GM23338 (cell line): Measurements from ENCODE around the gene CDH15.

Experiments
- EZH2 ChIP-seq: fragments of 200-600 bp; sonication (generic); IDR thresholded peaks from one replicate; pipeline ENCODE4 v1.8.0; 2017; ENCODE audit warnings: antibody characterized with exemption, mild to moderate bottlenecking, low read depth; ENCODE audit not compliant: unreplicated experiment
- POLR2AphosphoS5 ChIP-seq: IDR thresholded peaks from 2 replicates; pipeline ENCODE4 v1.6.1; 2016; ENCODE audit warnings: antibody characterized with exemption, low read depth
- TF ChIP-seq, protein P1 (sequence below), 2 experiments: fragments of 200-600 bp in 1 of 2; sonication (generic) in 1 of 2; conservative IDR thresholded peaks; 2 replicates each; pipeline versions ENCODE4 v1.5.1 to v1.6.1; 2016 to 2017; ENCODE audit warnings: antibody characterized with exemption in 2 of 2, low read depth in 2 of 2, mild to moderate bottlenecking in 2 of 2, moderate library complexity in 1 of 2
- TF ChIP-seq, protein P2 (sequence below): IDR thresholded peaks from one replicate; pipeline ENCODE4 v1.6.1; 2018; ENCODE audit warnings: antibody characterized with exemption; ENCODE audit not compliant: unreplicated experiment

DNA sequence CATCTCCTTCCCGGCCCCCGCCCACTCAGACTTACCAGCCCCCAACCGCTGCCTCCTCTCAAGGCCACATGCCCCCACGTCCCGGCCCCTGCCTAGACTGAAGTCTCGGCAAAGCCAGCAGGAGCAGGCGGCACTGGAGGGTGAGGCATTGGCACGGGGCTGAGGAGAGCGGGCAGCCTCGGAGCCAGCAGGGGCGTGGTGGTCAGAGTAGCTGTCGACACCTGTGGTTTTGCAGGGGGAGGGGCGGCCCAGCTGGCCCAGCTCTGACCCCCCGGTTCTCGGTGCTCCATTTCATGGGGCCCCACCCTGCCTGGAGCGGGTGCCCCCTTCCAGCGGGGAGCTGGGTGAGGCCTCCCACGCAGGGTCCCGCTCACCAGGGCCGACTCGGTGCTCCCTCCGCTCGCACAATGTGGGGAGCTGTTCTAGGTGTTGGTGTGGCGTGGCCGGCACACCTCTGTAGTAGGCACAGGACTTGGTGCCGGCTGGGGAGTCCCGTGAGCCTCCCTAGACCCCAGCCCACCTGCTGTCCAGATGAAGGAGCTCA is 4.7 kb downstream of the CDH15 start:
- TF ChIP-seq EZH2 = no peak
- TF ChIP-seq, protein P1, sequence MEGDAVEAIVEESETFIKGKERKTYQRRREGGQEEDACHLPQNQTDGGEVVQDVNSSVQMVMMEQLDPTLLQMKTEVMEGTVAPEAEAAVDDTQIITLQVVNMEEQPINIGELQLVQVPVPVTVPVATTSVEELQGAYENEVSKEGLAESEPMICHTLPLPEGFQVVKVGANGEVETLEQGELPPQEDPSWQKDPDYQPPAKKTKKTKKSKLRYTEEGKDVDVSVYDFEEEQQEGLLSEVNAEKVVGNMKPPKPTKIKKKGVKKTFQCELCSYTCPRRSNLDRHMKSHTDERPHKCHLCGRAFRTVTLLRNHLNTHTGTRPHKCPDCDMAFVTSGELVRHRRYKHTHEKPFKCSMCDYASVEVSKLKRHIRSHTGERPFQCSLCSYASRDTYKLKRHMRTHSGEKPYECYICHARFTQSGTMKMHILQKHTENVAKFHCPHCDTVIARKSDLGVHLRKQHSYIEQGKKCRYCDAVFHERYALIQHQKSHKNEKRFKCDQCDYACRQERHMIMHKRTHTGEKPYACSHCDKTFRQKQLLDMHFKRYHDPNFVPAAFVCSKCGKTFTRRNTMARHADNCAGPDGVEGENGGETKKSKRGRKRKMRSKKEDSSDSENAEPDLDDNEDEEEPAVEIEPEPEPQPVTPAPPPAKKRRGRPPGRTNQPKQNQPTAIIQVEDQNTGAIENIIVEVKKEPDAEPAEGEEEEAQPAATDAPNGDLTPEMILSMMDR (conservative IDR thresholded peaks at IDR 0.05; ENCODE audit: low read depth in 2 of 2) = no peak
- TF ChIP-seq, protein P2, sequence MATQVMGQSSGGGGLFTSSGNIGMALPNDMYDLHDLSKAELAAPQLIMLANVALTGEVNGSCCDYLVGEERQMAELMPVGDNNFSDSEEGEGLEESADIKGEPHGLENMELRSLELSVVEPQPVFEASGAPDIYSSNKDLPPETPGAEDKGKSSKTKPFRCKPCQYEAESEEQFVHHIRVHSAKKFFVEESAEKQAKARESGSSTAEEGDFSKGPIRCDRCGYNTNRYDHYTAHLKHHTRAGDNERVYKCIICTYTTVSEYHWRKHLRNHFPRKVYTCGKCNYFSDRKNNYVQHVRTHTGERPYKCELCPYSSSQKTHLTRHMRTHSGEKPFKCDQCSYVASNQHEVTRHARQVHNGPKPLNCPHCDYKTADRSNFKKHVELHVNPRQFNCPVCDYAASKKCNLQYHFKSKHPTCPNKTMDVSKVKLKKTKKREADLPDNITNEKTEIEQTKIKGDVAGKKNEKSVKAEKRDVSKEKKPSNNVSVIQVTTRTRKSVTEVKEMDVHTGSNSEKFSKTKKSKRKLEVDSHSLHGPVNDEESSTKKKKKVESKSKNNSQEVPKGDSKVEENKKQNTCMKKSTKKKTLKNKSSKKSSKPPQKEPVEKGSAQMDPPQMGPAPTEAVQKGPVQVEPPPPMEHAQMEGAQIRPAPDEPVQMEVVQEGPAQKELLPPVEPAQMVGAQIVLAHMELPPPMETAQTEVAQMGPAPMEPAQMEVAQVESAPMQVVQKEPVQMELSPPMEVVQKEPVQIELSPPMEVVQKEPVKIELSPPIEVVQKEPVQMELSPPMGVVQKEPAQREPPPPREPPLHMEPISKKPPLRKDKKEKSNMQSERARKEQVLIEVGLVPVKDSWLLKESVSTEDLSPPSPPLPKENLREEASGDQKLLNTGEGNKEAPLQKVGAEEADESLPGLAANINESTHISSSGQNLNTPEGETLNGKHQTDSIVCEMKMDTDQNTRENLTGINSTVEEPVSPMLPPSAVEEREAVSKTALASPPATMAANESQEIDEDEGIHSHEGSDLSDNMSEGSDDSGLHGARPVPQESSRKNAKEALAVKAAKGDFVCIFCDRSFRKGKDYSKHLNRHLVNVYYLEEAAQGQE = no peak
- TF ChIP-seq POLR2AphosphoS5 = no peak
